Measurements from ENCODE around the gene USP25.

The USP25 gene

GRCh38 chr21:15755125-15755524 lies 25.3 kb downstream of the USP25 start:
- peaks cover 74% of the 10 kb centered on the region for H3K4me1 Mint-ChIP-seq (ENCODE audit: low read depth)
- intact Hi-C loops (cut with micrococcal nuclease) = no loop called here
- peak overlapping the region; percentile 45 for H3K27ac Mint-ChIP-seq
- peaks cover 15% of the 10 kb centered on the region for H3K9me3 Mint-ChIP-seq
- H3K36me3 Mint-ChIP-seq (ENCODE audit: low read depth) = peaks cover 20% of the 10 kb centered on the region
- H3K27me3 Mint-ChIP-seq = no peaks in the 10 kb centered on the region
- H3K4me3 Mint-ChIP-seq = no peak overlapping the region

GRCh38 chr21:15759469-15759868 lies 29.7 kb downstream of the USP25 start:
- Mint-ChIP-seq H3K27ac (no peak overlapping the region), H3K36me3 (ENCODE audit: low read depth) (peaks cover 23% of the 10 kb centered on the region), H3K27me3 (no peaks in the 10 kb centered on the region), H3K4me1 (ENCODE audit: low read depth) (peaks cover 63% of the 10 kb centered on the region), H3K4me3 (no peak overlapping the region), H3K9me3 (peaks cover 15% of the 10 kb centered on the region)
- intact Hi-C loops (cut with micrococcal nuclease) = no loop called here

- Mint-ChIP-seq H3K36me3 (ENCODE audit: low read depth) (peaks cover 22% of the 10 kb centered on the region), H3K4me3 (no peak overlapping the region), H3K4me1 (ENCODE audit: low read depth) (peaks cover 47% of the 10 kb centered on the region), H3K27ac (no peak overlapping the region), H3K9me3 (peaks cover 15% of the 10 kb centered on the region), H3K27me3 (no peaks in the 10 kb centered on the region)
- intact Hi-C loops (cut with micrococcal nuclease) = no loop called here
Measured at GRCh38 chr21:15761507-15762100, 31.8 kb downstream of the USP25 start.

- Mint-ChIP-seq H3K36me3 (ENCODE audit: low read depth) (peaks cover 24% of the 10 kb centered on the region), H3K27ac (no peak overlapping the region), H3K9me3 (peaks cover 2% of the 10 kb centered on the region), H3K4me3 (no peak overlapping the region), H3K4me1 (ENCODE audit: low read depth) (peaks cover 38% of the 10 kb centered on the region), H3K27me3 (no peaks in the 10 kb centered on the region)
- intact Hi-C loops (cut with micrococcal nuclease) = no loop called here
Measured at GRCh38 chr21:15763359-15763758, 33.6 kb downstream of the USP25 start.

- intact Hi-C loops (cut with micrococcal nuclease) = no loop called here
- no peaks in the 10 kb centered on the region for H3K9me3 Mint-ChIP-seq
- H3K27ac Mint-ChIP-seq = no peak overlapping the region
- peaks cover 33% of the 10 kb centered on the region for H3K4me1 Mint-ChIP-seq (ENCODE audit: low read depth)
- no peak overlapping the region for H3K4me3 Mint-ChIP-seq
- H3K36me3 Mint-ChIP-seq (ENCODE audit: low read depth) = peaks cover 28% of the 10 kb centered on the region
- no peaks in the 10 kb centered on the region for H3K27me3 Mint-ChIP-seq
Measured at GRCh38 chr21:15764878-15765277, 35.1 kb downstream of the USP25 start.

- intact Hi-C loops (cut with micrococcal nuclease) = no loop called here
- Mint-ChIP-seq H3K9me3 (no peaks in the 10 kb centered on the region), H3K36me3 (ENCODE audit: low read depth) (peaks cover 38% of the 10 kb centered on the region), H3K4me1 (ENCODE audit: low read depth) (peaks cover 16% of the 10 kb centered on the region), H3K27ac (peak overlapping the region; percentile 26), H3K27me3 (no peaks in the 10 kb centered on the region), H3K4me3 (no peak overlapping the region)
Measured at GRCh38 chr21:15766952-15767603, 37.3 kb downstream of the USP25 start.

GRCh38 chr21:15768045-15768601 lies 38.3 kb downstream of the USP25 start:
- H3K9me3 Mint-ChIP-seq = no peaks in the 10 kb centered on the region
- no peak overlapping the region for H3K4me3 Mint-ChIP-seq
- no peaks in the 10 kb centered on the region for H3K27me3 Mint-ChIP-seq
- intact Hi-C loops (cut with micrococcal nuclease) = no loop called here
- H3K4me1 Mint-ChIP-seq (ENCODE audit: low read depth) = peaks cover 7% of the 10 kb centered on the region
- H3K27ac Mint-ChIP-seq = no peak overlapping the region
- peaks cover 36% of the 10 kb centered on the region for H3K36me3 Mint-ChIP-seq (ENCODE audit: low read depth)

- Mint-ChIP-seq H3K27ac (no peak overlapping the region), H3K9me3 (no peaks in the 10 kb centered on the region), H3K36me3 (ENCODE audit: low read depth) (peaks cover 37% of the 10 kb centered on the region), H3K27me3 (no peaks in the 10 kb centered on the region), H3K4me3 (no peak overlapping the region), H3K4me1 (ENCODE audit: low read depth) (peaks cover 5% of the 10 kb centered on the region)
- intact Hi-C loops (cut with micrococcal nuclease) = no loop called here
Measured at GRCh38 chr21:15768853-15769252, 39.1 kb downstream of the USP25 start.

- Mint-ChIP-seq H3K9me3 (no peaks in the 10 kb centered on the region), H3K4me3 (no peak overlapping the region), H3K4me1 (ENCODE audit: low read depth) (peaks cover 11% of the 10 kb centered on the region), H3K36me3 (ENCODE audit: low read depth) (peaks cover 37% of the 10 kb centered on the region), H3K27me3 (no peaks in the 10 kb centered on the region), H3K27ac (no peak overlapping the region)
- intact Hi-C loops (cut with micrococcal nuclease) = no loop called here
Measured at GRCh38 chr21:15771311-15771710, 41.5 kb downstream of the USP25 start.

GRCh38 chr21:15772654-15773053 lies 42.9 kb downstream of the USP25 start:
- peaks cover 16% of the 10 kb centered on the region for H3K4me1 Mint-ChIP-seq (ENCODE audit: low read depth)
- H3K36me3 Mint-ChIP-seq (ENCODE audit: low read depth) = peaks cover 29% of the 10 kb centered on the region
- intact Hi-C loops (cut with micrococcal nuclease) = no loop called here
- H3K4me3 Mint-ChIP-seq = no peak overlapping the region
- H3K9me3 Mint-ChIP-seq = no peaks in the 10 kb centered on the region
- H3K27me3 Mint-ChIP-seq = no peaks in the 10 kb centered on the region
- no peak overlapping the region for H3K27ac Mint-ChIP-seq

- intact Hi-C loops (cut with micrococcal nuclease) = no loop called here
- H3K27me3 Mint-ChIP-seq = no peaks in the 10 kb centered on the region
- peaks cover 18% of the 10 kb centered on the region for H3K36me3 Mint-ChIP-seq (ENCODE audit: low read depth)
- H3K9me3 Mint-ChIP-seq = no peaks in the 10 kb centered on the region
- H3K27ac Mint-ChIP-seq = no peak overlapping the region
- no peak overlapping the region for H3K4me3 Mint-ChIP-seq
- H3K4me1 Mint-ChIP-seq (ENCODE audit: low read depth) = peaks cover 11% of the 10 kb centered on the region
Measured at GRCh38 chr21:15774590-15774989, 44.8 kb downstream of the USP25 start.

GRCh38 chr21:15775291-15775690 lies 45.5 kb downstream of the USP25 start:
- no peak overlapping the region for H3K4me3 Mint-ChIP-seq
- peaks cover 19% of the 10 kb centered on the region for H3K36me3 Mint-ChIP-seq (ENCODE audit: low read depth)
- no peak overlapping the region for H3K27ac Mint-ChIP-seq
- H3K4me1 Mint-ChIP-seq (ENCODE audit: low read depth) = peaks cover 11% of the 10 kb centered on the region
- H3K27me3 Mint-ChIP-seq = no peaks in the 10 kb centered on the region
- peaks cover under 1% of the 10 kb centered on the region for H3K9me3 Mint-ChIP-seq
- intact Hi-C loops (cut with micrococcal nuclease) = no loop called here

GRCh38 chr21:15775981-15776380 lies 46.2 kb downstream of the USP25 start:
- peak overlapping the region; percentile 53 for H3K27ac Mint-ChIP-seq
- peaks cover 25% of the 10 kb centered on the region for H3K36me3 Mint-ChIP-seq (ENCODE audit: low read depth)
- no peaks in the 10 kb centered on the region for H3K27me3 Mint-ChIP-seq
- peaks cover 17% of the 10 kb centered on the region for H3K4me1 Mint-ChIP-seq (ENCODE audit: low read depth)
- H3K9me3 Mint-ChIP-seq = peaks cover 7% of the 10 kb centered on the region
- H3K4me3 Mint-ChIP-seq = no peak overlapping the region
- intact Hi-C loops (cut with micrococcal nuclease) = no loop called here

- Mint-ChIP-seq H3K4me1 (ENCODE audit: low read depth) (peaks cover 20% of the 10 kb centered on the region), H3K4me3 (no peak overlapping the region), H3K27ac (no peak overlapping the region), H3K36me3 (ENCODE audit: low read depth) (peaks cover 25% of the 10 kb centered on the region), H3K9me3 (peaks cover 14% of the 10 kb centered on the region), H3K27me3 (no peaks in the 10 kb centered on the region)
- intact Hi-C loops (cut with micrococcal nuclease) = no loop called here
Measured at GRCh38 chr21:15776818-15777217, 47.0 kb downstream of the USP25 start.

Measured in dendritic cell treated with granulocyte-macrophage colony-stimulating factor and Interleukin-4, amounts not matched to agents 40 ng/mL and 50 ng/mL, for 4 days (primary cell).